HL-60 (cell line): ENCODE measurements around the gene GAK.

Experiments used
- DNase-seq, 2 experiments: peaks; one replicate each; pipeline ENCODE4 v3.0.0-alpha.2; 2010 to 2020; ENCODE audit warnings: low read depth in 1 of 2, low spot score in 1 of 2
- H3K27ac ChIP-seq: fragments of 250-450 bp; sonication (Bioruptor Pico); replicated peaks from 2 replicates; pipeline ENCODE4 v1.5.1; 2020; ENCODE audit warnings: mild to moderate bottlenecking, moderate library complexity
- H3K27me3 ChIP-seq: fragments of 250-450 bp; sonication (Bioruptor Pico); 2 replicates; pipeline ENCODE4 v1.5.1; 2021; ENCODE audit warnings: mild to moderate bottlenecking, moderate library complexity; ENCODE audit not compliant: insufficient read depth, poor library complexity, severe bottlenecking
- H3K4me3 ChIP-seq: replicated peaks from 2 replicates; pipeline ENCODE4 v1.5.1; 2011; ENCODE audit warnings: mild to moderate bottlenecking, control low read depth, low read length; ENCODE audit not compliant: insufficient read depth
- CTCF ChIP-seq: IDR thresholded peaks from one replicate; pipeline ENCODE4 v1.5.1; 2011; ENCODE audit warnings: low read length, control low read depth, inconsistent platforms; ENCODE audit not compliant: insufficient read depth
- GABPA ChIP-seq: IDR thresholded peaks from 2 replicates; pipeline ENCODE4 v1.6.1; 2012; ENCODE audit warnings: low read depth
- POLR2AphosphoS5 ChIP-seq: IDR thresholded peaks from 2 replicates; pipeline ENCODE4 v1.6.1; 2012; ENCODE audit warnings: low read depth
- REST ChIP-seq: IDR thresholded peaks from 2 replicates; pipeline ENCODE4 v1.6.1; 2012; ENCODE audit warnings: low read depth; ENCODE audit not compliant: insufficient replicate concordance
- SPI1 ChIP-seq: IDR thresholded peaks from 2 replicates; pipeline ENCODE4 v1.6.1; 2012; ENCODE audit warnings: low read depth, mild to moderate bottlenecking, borderline replicate concordance

The GAK gene

GRCh38 chr4:893276-893994 is 38.7 kb downstream of the GAK start:
- DNase-seq, result no peak
- TF ChIP-seq CTCF (no peak), POLR2AphosphoS5 (no peak), GABPA (no peak), REST (no peak), SPI1 (no peak)

GRCh38 chr4:892780-893179 is 39.3 kb downstream of the GAK start:
- DNase-seq, result no peak
- Histone ChIP-seq H3K4me3 (no peak overlapping the region), H3K27me3 (no peaks in the 10 kb centered on the region), H3K27ac (no peak overlapping the region)
- TF ChIP-seq POLR2AphosphoS5, result no peak
- TF ChIP-seq GABPA, result no peak
- TF ChIP-seq CTCF, result no peak
- no peak for TF ChIP-seq REST
- no peak for TF ChIP-seq SPI1

More at GRCh38 chr4:893276-893994, 38.7 kb downstream of the GAK start:
- no peak overlapping the region for H3K4me3 ChIP-seq
- H3K27me3 ChIP-seq, result no peaks in the 10 kb centered on the region
- no peak overlapping the region for H3K27ac ChIP-seq

- TF ChIP-seq REST (no peak), CTCF (no peak), POLR2AphosphoS5 (no peak), GABPA (no peak)
- Histone ChIP-seq H3K27ac (no peak overlapping the region), H3K4me3 (no peak overlapping the region), H3K27me3 (no peaks in the 10 kb centered on the region)
- peak in 1 of 2 experiments; percentile 6 for DNase-seq
Measured at GRCh38 chr4:891747-892146, 40.4 kb downstream of the GAK start.
